CD4-positive, alpha-beta T cell treated with Interleukin-17A for 1 hour (primary cell): ENCODE results near the gene ABI3BP.
"Not testable (repeated sequence)": the region's sequence is repeated elsewhere in the genome, so short reads cannot be mapped to it uniquely, and the experiment has no call there.

Source experiments
- DNase-seq: peaks from one replicate; pipeline ENCODE4 v3.0.0-alpha.2; 2020

The ABI3BP gene, protein sequence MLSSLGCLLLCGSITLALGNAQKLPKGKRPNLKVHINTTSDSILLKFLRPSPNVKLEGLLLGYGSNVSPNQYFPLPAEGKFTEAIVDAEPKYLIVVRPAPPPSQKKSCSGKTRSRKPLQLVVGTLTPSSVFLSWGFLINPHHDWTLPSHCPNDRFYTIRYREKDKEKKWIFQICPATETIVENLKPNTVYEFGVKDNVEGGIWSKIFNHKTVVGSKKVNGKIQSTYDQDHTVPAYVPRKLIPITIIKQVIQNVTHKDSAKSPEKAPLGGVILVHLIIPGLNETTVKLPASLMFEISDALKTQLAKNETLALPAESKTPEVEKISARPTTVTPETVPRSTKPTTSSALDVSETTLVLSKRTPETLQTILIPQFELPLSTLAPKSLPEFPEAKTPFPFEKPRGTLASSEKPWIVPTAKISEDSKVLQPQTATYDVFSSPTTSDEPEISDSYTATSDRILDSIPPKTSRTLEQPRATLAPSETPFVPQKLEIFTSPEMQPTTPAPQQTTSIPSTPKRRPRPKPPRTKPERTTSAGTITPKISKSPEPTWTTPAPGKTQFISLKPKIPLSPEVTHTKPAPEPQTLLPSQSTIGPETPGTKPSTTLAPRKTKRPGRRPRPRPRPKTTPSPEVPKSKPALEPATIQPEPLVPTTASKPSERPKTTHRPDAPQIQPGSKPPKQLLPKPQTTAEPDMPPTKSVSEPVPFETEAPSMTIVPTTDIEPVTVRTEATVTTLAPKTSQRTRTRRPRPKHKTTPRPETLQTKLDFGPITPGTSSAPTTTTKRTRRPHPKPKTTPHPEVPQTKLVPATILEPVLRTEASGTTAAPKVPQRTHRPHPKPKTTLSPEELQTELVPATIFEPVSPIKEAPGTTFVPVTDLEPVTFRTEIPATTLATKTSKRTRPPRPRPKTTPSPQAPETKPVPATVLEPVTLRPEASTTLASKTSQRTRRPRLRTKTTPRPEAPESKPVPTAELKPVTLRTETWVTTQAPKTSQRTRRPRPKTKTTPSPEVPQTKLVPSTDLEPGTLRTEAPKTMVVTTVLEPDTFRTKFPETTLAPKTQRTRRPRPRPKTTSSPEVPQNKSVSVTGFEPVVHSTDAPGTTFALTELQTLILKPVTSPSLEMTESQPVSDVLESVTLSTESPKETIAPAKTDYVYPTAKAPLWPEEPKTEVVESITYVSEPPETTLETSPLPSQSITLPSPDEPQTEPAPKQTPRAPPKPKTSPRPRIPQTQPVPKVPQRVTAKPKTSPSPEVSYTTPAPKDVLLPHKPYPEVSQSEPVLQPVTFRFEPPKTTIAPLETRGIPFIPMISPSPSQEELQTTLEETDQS (N-terminal part only)

DNA sequence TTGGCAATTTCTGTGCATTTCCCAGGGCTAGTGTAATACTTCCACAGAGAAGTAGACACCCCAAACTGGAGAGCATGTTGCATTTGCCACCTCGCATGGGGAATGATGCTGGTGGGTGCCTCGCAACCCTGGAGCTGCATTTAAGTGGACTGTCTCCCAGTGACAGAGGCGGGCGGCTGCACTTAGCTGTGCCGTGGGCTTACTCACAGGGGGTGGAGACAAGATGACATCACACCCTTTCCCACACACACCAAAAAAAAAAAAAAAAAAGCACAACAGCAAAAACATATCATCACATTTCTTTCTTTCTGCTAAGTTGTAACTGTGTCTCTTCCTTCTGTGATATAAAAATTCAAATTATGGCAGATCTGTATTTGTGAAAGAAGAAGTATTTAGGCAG is at the start of gene ABI3BP:
ABI3BP (minus strand) TSS at position 113 of the 400 bp plus-strand sequence; CDS start at position 76, 37 bp downstream.
- no peak for DNase-seq

DNA sequence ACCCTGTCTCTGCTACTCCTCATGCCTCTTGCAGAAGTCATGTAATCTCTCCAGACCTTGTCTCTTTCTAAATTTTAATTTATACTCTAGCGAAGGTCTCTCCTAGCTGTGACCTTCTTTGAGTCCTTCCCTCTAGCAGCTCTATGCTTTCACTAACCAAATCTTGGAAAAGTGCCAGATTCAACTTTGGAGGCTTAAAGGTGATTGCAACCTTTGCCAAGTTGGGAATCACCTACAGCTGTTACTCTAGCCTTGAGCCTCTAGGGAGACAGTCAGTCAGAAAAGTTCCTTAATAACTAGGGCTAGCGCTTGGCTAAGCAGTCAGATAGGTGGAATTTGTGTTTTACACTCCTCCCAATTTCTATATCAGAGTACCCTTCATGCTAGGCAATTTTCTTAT is 46.1 kb upstream of the ABI3BP start:
- DNase-seq: no peak

DNA sequence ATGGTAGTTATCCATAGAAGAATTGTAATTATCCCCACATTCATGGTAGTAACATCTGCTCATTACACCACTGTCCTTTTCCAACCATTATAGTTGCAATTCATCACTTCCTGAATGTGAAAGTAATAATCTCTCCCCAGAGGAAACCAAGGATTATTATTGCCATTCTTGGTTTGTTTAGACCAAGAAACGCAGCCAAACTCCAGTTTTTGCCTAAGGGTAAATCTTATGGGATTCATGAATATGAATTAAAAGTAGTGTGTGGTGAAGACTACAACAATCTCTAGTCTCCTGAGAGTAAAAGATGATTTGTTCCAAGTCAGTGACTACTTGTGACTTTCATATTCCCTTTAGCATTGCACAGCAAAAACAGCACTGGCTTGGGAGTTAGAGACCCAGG is 45.7 kb upstream of the ABI3BP start:
- DNase-seq: no peak

DNA sequence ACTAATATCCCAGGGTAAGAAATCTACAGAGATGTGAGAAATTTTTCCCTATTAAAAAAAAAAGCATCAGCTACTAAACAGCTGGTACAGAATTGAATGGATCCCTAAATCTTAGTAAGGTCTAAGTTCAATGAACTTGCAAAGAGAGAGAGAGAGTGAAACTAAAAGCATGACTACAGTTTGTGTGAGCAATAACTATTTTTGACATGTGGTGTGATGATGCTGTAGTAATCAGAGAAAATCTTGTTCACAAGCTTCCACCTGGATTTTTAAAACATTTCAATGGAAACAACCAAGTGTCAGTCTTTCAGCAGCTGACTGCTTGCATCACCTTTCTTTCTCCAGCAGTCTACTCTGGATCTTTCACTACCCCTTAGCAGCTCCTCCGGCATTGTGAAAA is 45.2 kb upstream of the ABI3BP start:
- no peak for DNase-seq

DNA sequence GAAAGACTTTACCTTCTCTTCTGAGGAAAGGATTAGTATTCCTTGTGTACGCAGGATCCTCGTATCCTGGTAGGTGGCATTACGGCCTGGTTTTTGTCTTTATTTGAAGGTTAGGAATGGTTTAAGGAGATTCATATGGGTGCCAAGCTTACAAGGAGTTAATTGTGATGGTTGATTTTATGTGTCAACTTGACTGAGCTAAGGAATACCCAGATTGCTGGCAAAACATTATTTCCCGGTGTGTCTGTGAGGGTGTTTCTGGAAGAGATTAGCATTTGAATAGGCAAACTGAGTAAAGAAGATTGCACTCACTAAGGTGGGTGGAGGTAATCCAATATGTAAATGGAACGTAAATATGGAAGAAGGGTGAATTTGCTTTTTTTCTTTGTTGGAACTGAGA is 44.4 kb upstream of the ABI3BP start:
- DNase-seq: no peak

DNA sequence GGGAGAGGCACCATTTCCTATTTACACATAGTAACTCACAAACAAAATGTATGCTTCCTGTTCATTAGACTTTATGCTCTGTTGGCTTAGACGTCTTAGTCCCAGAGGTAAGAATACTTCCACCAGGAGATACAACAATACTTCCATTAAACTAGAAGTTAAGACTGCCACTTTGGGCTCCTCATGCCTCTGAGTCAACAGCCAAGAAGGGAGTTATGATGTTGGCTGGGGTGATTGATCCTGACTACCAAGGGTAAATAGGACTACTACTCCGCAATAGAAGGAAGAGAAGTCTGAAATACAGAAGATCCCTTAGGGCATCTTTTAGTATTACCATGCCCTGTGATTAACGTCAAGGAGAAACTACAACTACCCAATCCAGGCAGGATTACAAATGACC is 43.5 kb upstream of the ABI3BP start:
- no peak for DNase-seq

DNA sequence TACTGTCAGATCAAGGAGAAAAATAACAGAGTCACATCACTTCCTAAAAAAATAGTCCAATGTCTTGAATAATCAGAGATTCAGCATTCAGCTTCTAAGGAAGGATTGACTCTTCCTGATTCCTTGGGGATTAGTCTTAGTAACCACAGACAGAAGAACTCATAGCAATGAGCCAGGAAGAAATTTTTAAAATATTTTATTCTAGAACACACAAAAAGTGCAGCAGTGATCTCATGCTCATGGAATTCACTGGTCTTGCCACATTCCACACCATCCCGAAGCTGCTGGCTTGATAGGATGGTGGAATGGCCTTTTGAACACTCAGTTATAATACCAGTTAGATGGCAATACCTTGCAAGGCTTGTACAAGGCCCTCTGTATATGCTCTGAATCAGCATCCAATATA is 43.0 kb upstream of the ABI3BP start:
- no peak for DNase-seq

DNA sequence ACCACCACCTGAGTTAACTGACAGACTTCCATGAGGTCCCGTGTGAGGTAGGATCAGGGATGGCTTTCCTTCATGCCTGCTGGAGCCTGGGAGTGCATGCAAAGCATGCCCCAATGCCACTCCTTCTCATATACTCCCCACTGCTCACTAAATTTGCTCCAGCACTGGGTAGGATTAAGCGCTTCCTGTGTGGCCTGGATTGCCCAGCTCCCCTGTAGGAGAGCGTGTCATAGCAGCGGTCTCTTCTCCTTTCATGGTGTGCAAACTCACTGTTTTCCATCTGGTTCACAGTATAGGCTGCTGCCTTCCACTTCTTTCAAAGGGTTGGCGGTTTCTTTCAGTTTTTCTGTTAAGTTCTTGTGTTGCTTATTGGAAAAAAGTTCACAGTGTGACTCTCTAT is 34.1 kb upstream of the ABI3BP start:
- no peak for DNase-seq

DNA sequence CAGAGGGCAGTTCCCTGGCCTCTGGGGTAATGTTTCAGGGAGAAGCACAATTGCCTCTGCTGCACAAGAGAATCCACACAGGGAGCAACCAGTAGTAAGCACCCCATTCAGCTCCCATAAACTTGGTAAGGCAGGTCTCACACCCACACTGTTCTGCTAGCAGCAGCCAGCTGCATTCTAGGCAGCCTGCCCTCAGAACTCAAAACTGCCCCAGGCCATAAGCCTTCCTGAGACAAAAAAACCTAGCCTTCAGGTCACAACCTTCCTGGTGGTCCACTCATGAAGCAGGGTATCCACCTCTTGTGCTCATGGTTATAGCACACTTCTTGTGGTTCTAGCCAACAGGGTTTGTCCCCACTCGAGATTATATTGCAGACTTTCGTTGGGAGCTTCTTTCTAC is 33.7 kb upstream of the ABI3BP start:
- no peak for DNase-seq

DNA sequence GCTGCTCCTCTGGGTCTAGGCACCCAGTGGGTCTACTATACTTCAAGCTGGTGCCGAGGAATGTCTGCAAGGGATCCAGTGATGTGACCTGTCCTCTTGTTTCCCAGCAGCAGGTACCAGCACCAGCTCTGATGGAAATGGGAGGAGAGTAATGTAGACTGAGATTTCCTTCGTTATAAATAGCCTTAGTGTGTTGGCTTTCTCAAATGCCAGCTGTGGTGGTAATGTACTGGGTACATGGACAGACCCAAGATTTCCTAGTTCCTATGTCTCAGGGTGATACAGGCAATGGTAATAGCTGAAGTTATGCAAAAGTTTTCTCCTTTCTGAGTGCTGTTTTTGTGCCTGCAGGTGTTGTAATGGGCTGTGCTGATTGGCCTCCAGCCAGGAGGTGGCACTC is 33.0 kb upstream of the ABI3BP start:
- no peak for DNase-seq

DNA sequence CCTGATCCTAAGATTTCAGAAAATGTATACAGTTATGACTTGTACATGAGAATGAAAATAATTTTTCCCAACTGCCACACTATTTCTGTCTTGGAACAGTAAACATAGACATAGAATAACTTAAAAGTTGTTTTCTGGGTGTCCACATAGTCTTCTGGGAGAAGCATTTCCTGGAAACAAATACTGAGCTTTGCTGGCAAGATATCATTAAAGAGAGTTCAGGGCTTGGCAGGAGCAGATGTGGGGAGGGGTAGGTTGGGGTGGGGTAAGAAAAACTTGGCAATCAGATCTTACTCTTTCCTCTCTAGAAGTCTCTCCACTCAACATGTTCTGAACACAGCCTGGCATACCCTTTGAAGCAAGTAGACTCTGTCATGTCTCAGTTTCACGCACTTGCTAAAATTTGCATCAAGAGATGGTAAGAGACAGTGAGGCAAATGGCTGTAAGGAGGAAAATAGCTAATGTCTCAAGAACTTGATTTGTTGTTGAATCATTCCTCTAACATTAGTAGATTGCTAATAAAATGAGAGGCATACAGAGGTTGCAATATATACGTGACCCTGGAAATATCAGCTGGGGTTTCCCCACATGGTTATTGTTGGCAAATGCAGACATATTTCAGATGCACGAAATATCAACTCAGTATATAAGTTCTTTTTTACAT is 27.3 kb upstream of the ABI3BP start:
- DNase-seq: no peak

DNA sequence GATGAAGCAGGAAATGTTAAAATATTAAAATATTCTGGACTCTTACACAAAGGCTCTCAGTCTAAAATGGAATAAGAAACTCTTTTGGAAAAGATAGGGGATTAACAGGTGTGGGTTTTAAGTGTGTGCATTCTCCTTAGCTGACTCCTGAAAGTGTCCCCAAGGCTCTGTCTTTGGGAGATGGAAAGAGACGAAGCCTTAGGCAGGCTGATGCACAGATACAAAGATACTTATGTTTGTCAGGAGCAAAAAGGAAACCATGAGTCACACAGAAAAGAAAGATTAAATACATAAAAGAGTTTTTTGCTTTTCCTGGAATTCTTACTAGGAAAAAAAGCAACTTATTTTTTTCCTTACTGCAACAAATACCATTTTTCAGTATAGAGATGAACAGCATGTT is 23.8 kb upstream of the ABI3BP start:
- DNase-seq: no peak

DNA sequence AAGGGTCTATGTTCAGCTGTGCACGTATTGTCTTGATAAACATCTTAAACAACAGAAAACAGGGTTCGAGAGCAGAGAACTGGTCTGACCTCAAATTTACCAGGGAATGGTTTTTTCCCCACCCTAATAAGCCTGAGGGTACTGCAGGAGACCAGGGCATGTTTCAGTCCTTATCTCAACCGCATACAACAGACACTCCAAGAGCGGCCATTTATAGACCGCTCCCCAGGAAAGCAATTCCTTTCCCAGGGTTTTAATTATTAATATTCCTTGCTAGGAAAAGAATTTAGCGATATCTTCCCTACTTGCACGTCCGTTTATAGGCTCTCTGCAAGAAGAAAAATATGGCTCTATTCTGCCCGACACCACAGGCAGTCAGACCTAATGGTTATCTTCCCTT is 19.1 kb upstream of the ABI3BP start:
- DNase-seq: not testable (repeated sequence)

DNA sequence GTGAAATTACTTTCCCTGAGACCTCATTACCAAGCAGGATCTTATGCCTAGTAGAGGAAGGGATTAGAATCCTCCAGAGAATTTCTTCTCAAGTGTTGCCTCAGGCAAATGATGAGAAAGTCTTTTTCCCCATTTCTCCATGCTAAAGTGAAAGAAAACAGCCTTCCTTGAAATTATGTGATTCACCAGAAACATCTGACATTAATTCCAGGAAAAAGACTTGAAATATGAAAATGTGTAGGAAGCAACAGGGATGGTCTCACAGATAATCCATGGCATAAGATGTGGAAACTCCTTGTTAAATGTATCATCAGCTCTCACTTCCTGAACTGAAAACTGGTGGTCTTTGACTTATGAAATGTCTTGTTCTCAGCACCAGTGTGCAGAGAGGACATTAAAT is 17.9 kb upstream of the ABI3BP start:
- no peak for DNase-seq

DNA sequence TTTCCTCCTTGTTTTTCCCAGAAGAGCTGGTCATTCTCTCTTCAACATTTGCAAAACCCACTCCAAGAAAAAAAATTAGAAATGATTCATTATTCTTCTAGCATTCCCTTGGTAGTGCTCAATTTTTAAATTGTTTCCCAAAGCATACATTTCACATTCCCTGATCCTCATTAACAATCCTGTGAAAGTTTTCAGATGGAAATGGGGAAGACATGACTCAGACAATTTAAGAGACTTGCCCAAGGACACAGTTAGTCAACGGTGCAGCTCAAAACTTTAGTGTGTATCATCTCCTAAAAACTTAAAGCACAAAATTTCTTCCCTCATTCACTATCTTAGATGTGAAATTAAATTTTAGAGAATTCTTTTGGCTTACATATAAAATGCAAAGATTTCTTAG is 17.1 kb upstream of the ABI3BP start:
- DNase-seq: no peak

DNA sequence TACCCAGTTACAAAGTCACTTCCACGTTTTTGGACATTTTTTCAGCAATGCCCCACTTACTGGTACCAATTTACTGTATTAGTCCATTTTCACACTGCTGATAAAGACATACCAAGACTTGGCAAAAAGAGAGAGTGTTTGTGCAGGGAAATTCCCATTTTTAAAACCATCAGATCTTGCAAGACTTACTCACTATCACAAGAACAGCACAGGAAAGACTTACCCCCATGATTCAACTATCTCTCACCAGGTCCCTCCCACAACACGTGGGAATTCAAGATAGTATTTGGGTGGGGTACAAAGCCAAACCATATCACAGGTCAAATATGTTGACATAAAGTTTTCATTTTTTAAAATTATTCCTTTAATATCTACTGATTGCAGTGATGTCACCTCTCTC is 16.2 kb upstream of the ABI3BP start:
- DNase-seq: no peak

DNA sequence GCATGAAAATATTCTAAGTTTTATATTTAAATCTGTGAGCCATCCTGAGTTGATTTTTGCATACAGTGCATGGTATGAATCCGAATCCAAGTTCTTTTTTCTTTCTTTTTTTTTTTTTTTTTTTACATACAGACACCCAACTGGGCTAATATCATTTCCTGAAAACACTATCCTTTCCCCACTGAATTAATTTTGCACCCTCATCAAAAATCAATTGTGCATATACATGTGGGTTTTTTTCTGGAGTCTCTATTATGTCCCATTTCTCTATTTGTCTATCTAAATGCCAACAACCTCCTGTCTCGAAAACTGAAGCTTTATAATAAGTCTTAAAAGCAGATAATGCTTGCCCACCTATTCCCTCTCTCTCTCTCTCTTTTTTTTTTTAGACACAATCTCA is 5.9 kb upstream of the ABI3BP start:
- no peak for DNase-seq

DNA sequence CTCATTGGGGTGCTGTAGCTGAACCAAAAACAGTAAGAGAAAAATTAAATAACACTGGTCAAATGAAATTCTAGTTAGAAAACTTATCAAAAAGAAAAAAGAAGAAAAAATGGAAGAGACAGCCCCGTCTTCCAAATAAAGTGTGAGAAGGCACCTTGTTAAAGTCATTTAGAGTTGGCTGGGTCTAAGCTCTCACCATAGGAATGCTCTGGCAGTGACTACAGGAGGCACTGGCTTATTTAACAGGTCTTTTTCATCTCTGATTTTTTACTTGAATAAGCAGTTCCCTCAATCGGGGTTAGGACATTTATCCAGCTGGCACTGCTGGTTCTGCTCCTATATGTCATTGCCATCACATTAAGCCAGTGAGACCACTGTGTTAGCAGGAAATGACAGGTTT is 1.6 kb upstream of the ABI3BP start:
- no peak for DNase-seq

DNA sequence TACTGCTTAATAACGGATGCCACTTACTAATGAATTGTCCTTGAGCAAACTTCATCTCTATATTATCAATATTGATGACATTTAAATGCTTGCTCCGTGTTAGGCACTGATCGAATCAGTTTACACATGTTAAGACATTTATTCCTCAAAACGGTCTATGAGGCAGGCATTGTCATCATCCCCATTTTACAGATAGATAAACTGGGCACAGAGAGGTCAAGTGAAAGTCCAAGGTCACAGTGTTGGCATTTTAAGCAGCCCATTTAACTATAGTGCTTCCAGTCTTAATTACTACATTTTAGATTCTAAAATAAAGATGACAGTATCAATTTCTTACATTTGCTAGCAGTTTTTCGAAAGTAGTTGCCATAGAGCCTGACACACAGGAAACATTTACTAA is 966 bp upstream of the ABI3BP start:
- DNase-seq: no peak

DNA sequence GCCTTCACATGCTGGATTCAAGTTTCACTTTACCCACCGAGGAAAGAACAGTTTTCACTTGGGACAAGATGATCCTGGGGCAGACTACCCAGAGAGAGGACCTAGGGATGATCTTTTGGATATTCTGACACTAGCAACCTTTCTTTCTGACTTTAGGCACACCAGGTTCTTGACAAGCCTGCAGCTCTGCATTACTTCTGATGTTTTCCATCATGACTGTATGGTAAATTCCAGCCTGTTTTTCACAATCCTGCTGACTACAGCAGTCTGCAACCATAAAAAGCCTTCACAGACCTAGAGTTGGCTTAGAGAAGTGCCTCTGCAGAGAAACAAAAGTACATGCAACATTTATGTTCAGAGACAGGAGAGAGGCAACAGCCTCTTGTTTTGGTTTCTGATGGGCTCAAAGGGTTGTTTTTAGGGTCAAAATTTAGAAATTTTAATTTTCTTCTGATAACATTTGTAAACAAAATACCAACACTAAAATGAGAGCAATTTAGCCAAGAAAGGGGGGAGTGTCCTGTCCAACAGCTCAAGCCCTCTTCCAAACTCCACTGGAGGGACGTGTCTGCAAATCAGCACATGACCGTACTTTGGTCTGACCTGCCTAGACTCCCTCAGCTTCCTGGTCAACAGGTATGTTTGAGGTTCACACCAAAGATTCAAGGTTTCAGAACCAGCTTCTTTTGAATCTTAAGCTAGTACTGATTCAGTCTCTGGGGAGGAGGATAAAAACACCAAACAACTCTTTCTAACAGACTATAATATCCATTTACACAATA is 799 bp downstream of the ABI3BP start:
- no peak for DNase-seq

DNA sequence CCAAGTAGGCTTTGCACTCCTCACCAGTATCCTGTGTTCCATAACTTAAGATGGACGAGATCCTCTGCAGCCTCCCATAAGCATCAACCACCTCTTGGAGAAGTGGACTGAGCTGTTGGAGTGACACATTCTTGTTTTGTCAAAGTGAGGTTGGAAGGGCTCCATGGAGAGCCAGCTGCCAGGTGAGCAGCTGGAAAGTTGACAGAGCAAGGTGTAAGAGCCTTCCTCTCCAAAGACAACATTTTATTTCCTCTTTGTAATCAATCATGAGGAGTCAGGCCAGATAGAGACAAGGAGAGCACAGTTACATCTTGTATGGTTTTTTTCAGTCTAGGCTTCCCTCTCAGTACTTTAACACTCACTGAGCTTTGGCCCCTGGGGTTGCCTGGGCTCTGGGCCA is 5.1 kb downstream of the ABI3BP start:
- DNase-seq: no peak

DNA sequence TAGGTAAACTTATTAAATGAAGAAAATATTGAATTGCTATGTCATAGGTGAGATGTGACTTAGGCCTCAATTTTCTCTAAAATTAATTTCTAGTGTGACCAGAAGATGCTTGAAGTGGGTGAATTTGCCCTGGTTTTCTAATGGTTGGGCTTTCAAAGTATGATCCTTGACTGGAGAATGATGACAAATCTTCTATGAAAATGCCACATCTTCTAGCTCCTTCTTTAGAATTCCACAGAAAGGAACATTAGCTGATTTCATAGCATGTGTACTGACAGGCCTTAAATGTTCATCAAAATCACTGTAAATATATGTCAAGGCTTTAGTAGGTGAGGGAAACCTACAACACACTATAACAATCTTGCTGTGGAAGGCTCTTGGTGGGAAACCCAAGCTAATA is 8.9 kb downstream of the ABI3BP start:
- DNase-seq: no peak
